ENCODE results near the gene S1PR2.
A peak's percentile ranks its signal among the peaks of the same experiment; 100 is the strongest.
"Not testable (repeated sequence)": the region's sequence is repeated elsewhere in the genome, so short reads cannot be mapped to it uniquely, and the experiment has no call there.

Gene S1PR2

GRCh38 chr19:10223488-10224213 is 7.5 kb downstream of the S1PR2 start:
- no peak for DNase-seq

- DNase-seq: peak; percentile 66 to 88 (median 84)
Measured at GRCh38 chr19:10222201-10222890, 8.8 kb downstream of the S1PR2 start.

- DNase-seq: no peak
Measured at GRCh38 chr19:10220695-10221094, 10.4 kb downstream of the S1PR2 start.

- peak; percentile 40 to 68 (median 62) for DNase-seq
Measured at GRCh38 chr19:10219678-10220077, 11.5 kb downstream of the S1PR2 start.

GRCh38 chr19:10217085-10217484 is 14.0 kb downstream of the S1PR2 start:
- no peak for DNase-seq

- no peak for DNase-seq
Measured at GRCh38 chr19:10214784-10215183, 16.3 kb downstream of the S1PR2 start.

GRCh38 chr19:10211691-10212090 is 19.4 kb downstream of the S1PR2 start:
- DNase-seq: no peak

GRCh38 chr19:10211061-10211460 is 20.1 kb downstream of the S1PR2 start:
- DNase-seq: peak; percentile 75 to 94 (median 88)

GRCh38 chr19:10209315-10209714 is 21.8 kb downstream of the S1PR2 start:
- peak; percentile 88 to 98 (median 94) for DNase-seq

GRCh38 chr19:10207026-10207425 is 24.1 kb downstream of the S1PR2 start:
- DNase-seq: no peak

- peak; percentile 35 to 74 (median 61) for DNase-seq
Measured at GRCh38 chr19:10206226-10206885, 24.8 kb downstream of the S1PR2 start.

GRCh38 chr19:10205636-10206035 is 25.5 kb downstream of the S1PR2 start:
- DNase-seq: peak in 1 of 4 experiments; percentile 31

- no peak for DNase-seq
Measured at GRCh38 chr19:10203686-10204085, 27.4 kb downstream of the S1PR2 start.

- DNase-seq: no peak
Measured at GRCh38 chr19:10201176-10201575, 30.0 kb downstream of the S1PR2 start.

GRCh38 chr19:10200101-10200500 is 31.0 kb downstream of the S1PR2 start:
- DNase-seq: not testable (repeated sequence)

GRCh38 chr19:10198889-10199644 is 32.1 kb downstream of the S1PR2 start:
- DNase-seq: peak; percentile 37 to 76 (median 56)

- DNase-seq: no peak
Measured at GRCh38 chr19:10195199-10195519, 36.0 kb downstream of the S1PR2 start.

- DNase-seq: peak; percentile 97 to 98 (median 98)
Measured at GRCh38 chr19:10194500-10195198, 36.5 kb downstream of the S1PR2 start, which contains the start of gene DNMT1. DNMT1 (minus strand) TSS chr19:10194953; CDS start chr19:10194899, 54 bp downstream.

GRCh38 chr19:10193790-10194499 is 37.2 kb downstream of the S1PR2 start:
- DNase-seq: peak in 3 of 4 experiments; percentile 13 to 26 (median 23)

GRCh38 chr19:10192922-10193321 is 38.2 kb downstream of the S1PR2 start:
- DNase-seq: no peak

GRCh38 chr19:10191347-10191746 is 39.8 kb downstream of the S1PR2 start:
- DNase-seq: no peak
